ENCODE measurements around the gene NELL1. TPM values are rescaled to one million over a fixed set of nuclear protein-coding genes. Genes with fewer than 3 reads are reported as not detected.

The NELL1 gene
- polyA plus RNA-seq, 1 of the 3 experiments (the other 2 are of a cell fraction) = not detected

DNA sequence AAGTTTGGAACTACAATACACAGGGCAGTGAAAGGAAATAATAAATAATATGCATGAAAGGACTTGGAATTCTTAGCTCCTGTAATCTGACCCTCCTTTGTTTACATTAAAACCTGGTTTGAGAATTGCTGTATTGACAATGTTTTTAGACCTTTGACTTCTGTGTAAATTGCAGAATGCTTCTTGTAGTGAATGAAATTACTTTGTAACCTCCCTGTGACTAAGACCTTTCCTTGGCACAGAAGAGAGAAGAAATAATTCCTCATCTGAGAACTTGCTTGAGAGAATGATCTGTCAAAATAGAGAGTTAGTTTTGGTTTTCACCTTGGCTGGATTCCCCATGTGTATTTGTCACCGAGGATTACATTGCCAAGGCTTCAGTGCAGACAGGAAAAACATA lies 883.5 kb downstream of the NELL1 start:
- 14% methylated on average over 1 of the region's 1 CpG for WGBS (ENCODE audit: low lambda C conversion rate)
- ChIA-PET CTCF (interaction anchor here (0.9 kb wide), 1 partner anchor 14 kb away, joined by 3 read pairs; no protein-coding TSS in a partner anchor), POLR2A (no interaction called here)
- no peak for DNase-seq
- Histone ChIP-seq H3K4me3 (ENCODE audit: low read depth in 2 of 2, low read length in 1 of 2) (no peak overlapping the region), H4K20me1 (ENCODE audit: insufficient read depth) (no peaks in the 10 kb centered on the region), H3K79me2 (ENCODE audit: insufficient read depth) (no peaks in the 10 kb centered on the region), H3K4me1 (ENCODE audit: control insufficient read depth in 1 of 2, insufficient read depth in 2 of 2, low read depth in 1 of 2, low read length in 1 of 2) (peaks cover 0 to 20% of the 10 kb centered on the region in 2 experiments; a peak in 2 of 4 replicates), H3K9me3 (no peaks in the 10 kb centered on the region), H3K27me3 (ENCODE audit: insufficient read depth) (no peaks in the 10 kb centered on the region), H3K9me2 (no peaks in the 10 kb centered on the region), H3F3A (replicated peaks; ENCODE audit: insufficient read depth) (no peaks in the 10 kb centered on the region), H3K4me2 (no peak overlapping the region), H3K27ac (ENCODE audit: low read depth in 2 of 2, low read length in 1 of 2) (peak overlapping the region in 1 of 2 experiments; percentile 98; a peak in 2 of 4 replicates), H2AFZ (ENCODE audit: low read depth) (no peak overlapping the region), H3K36me3 (replicated peaks in 1 of 2; ENCODE audit: control insufficient read depth in 1 of 2, insufficient read depth in 2 of 2, low read length in 1 of 2) (no peaks in the 10 kb centered on the region), H3K9ac (no peak overlapping the region)
- TF ChIP-seq CHD2 (IDR thresholded peaks at IDR 0.05; ENCODE audit: low read length, partially characterized antibody) (no peak), EZH2phosphoT487 (IDR thresholded peaks at IDR 0.05; ENCODE audit: borderline replicate concordance, low read depth) (no peak), RAD21 (IDR thresholded peaks at IDR 0.05; ENCODE audit: low read length) (no peak), JUND (IDR thresholded peaks at IDR 0.05) (no peak), TEAD4 (IDR thresholded peaks at IDR 0.05; ENCODE audit: borderline replicate concordance, insufficient read depth) (no peak), EP300 (IDR thresholded peaks at IDR 0.05; ENCODE audit: borderline replicate concordance in 1 of 2, low read depth in 1 of 2, low read length in 1 of 2) (no peak), POLR2AphosphoS5 (IDR thresholded peaks at IDR 0.05; ENCODE audit: low read depth, low read length) (no peak), USF2 (IDR thresholded peaks at IDR 0.05; ENCODE audit: borderline replicate concordance, low read depth, low read length) (no peak), MAX (IDR thresholded peaks at IDR 0.05; ENCODE audit: low read depth) (no peak), NFIC (IDR thresholded peaks at IDR 0.05; ENCODE audit: borderline replicate concordance) (no peak), MEF2A (IDR thresholded peaks at IDR 0.05; ENCODE audit: borderline replicate concordance, low read depth) (no peak), SIN3A (IDR thresholded peaks at IDR 0.05; ENCODE audit: borderline replicate concordance, low read depth, low read length) (no peak), FOXJ3 (CRISPR knock-in tag; IDR thresholded peaks at IDR 0.05) (no peak), MXI1 (IDR thresholded peaks at IDR 0.05; ENCODE audit: low read depth, low read length) (no peak), NRF1 (IDR thresholded peaks at IDR 0.05; ENCODE audit: low read depth, low read length) (no peak)
- TF ChIP-seq, protein P1, sequence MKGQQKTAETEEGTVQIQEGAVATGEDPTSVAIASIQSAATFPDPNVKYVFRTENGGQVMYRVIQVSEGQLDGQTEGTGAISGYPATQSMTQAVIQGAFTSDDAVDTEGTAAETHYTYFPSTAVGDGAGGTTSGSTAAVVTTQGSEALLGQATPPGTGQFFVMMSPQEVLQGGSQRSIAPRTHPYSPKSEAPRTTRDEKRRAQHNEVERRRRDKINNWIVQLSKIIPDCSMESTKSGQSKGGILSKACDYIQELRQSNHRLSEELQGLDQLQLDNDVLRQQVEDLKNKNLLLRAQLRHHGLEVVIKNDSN (IDR thresholded peaks at IDR 0.05; ENCODE audit: borderline replicate concordance, low read depth) = no peak
- TF ChIP-seq, protein P2, sequence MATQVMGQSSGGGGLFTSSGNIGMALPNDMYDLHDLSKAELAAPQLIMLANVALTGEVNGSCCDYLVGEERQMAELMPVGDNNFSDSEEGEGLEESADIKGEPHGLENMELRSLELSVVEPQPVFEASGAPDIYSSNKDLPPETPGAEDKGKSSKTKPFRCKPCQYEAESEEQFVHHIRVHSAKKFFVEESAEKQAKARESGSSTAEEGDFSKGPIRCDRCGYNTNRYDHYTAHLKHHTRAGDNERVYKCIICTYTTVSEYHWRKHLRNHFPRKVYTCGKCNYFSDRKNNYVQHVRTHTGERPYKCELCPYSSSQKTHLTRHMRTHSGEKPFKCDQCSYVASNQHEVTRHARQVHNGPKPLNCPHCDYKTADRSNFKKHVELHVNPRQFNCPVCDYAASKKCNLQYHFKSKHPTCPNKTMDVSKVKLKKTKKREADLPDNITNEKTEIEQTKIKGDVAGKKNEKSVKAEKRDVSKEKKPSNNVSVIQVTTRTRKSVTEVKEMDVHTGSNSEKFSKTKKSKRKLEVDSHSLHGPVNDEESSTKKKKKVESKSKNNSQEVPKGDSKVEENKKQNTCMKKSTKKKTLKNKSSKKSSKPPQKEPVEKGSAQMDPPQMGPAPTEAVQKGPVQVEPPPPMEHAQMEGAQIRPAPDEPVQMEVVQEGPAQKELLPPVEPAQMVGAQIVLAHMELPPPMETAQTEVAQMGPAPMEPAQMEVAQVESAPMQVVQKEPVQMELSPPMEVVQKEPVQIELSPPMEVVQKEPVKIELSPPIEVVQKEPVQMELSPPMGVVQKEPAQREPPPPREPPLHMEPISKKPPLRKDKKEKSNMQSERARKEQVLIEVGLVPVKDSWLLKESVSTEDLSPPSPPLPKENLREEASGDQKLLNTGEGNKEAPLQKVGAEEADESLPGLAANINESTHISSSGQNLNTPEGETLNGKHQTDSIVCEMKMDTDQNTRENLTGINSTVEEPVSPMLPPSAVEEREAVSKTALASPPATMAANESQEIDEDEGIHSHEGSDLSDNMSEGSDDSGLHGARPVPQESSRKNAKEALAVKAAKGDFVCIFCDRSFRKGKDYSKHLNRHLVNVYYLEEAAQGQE (IDR thresholded peaks at IDR 0.05; ENCODE audit: low read depth, low read length) = no peak
